ENCODE results near the gene TEX22.

DNA sequence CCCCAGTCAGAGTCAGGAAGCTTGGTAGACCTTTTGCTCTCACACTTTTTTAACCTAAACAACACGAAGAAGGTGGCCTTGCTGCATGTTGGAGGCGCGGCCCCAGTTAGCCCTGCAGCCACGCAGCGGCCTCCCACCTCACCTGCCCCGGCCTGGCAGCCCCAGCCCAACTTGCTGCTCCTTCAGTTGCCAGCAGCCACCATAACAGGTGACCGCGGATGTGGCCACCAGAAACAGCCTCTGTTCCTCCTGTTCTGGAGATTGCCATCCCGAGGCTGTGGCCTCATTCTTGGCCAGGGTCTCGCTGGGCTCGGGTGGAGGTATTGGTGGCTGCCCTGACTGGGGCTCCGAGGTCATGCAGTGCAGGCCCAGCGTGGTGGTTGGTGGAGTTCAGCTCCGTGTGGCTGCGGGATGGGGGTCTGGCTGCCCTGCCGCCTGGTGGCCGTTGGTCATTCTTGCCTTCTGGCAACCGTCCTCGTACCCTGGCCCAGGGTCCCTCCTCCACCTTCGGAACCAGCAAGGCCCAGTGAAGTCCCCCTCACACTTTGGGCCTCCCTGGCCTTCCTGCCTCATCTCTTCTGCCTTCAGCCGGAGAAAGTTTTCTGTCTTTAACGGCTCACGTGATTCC is 20.7 kb upstream of the TEX22 start:
- TF ChIP-seq, protein P1, sequence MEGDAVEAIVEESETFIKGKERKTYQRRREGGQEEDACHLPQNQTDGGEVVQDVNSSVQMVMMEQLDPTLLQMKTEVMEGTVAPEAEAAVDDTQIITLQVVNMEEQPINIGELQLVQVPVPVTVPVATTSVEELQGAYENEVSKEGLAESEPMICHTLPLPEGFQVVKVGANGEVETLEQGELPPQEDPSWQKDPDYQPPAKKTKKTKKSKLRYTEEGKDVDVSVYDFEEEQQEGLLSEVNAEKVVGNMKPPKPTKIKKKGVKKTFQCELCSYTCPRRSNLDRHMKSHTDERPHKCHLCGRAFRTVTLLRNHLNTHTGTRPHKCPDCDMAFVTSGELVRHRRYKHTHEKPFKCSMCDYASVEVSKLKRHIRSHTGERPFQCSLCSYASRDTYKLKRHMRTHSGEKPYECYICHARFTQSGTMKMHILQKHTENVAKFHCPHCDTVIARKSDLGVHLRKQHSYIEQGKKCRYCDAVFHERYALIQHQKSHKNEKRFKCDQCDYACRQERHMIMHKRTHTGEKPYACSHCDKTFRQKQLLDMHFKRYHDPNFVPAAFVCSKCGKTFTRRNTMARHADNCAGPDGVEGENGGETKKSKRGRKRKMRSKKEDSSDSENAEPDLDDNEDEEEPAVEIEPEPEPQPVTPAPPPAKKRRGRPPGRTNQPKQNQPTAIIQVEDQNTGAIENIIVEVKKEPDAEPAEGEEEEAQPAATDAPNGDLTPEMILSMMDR (IDR thresholded peaks at IDR 0.05; ENCODE audit: low read length) = no peak
- no peak for TF ChIP-seq EZH2 (IDR thresholded peaks at IDR 0.05; ENCODE audit: borderline replicate concordance, low read length)
